ENCODE data around the gene CNOT1.

- TF ChIP-seq CTCF (IDR thresholded peaks at IDR 0.05) (peak; percentile 68 to 75 (median 70)), POLR2A (IDR thresholded peaks at IDR 0.05) (no peak)
Measured at GRCh38 chr16:58511933-58512815, 117.5 kb downstream of the CNOT1 start.

Measured in upper lobe of left lung (tissue), 4 donors.